ENCODE data around the gene DYNLRB2.

DYNLRB2 gene

GRCh38 chr16:80552277-80552676 is 11.5 kb downstream of the DYNLRB2 start:
- DNase-seq (ENCODE audit: low spot score): no peak

- no peak for DNase-seq (ENCODE audit: low spot score)
Observed at GRCh38 chr16:80554033-80554432, 13.2 kb downstream of the DYNLRB2 start.

GRCh38 chr16:80556481-80556880 is 15.7 kb downstream of the DYNLRB2 start:
- no peak for DNase-seq (ENCODE audit: low spot score)

- DNase-seq (ENCODE audit: low spot score): no peak
Observed at GRCh38 chr16:80557037-80557436, 16.2 kb downstream of the DYNLRB2 start.

- DNase-seq (ENCODE audit: low spot score): no peak
Observed at GRCh38 chr16:80559369-80559768, 18.6 kb downstream of the DYNLRB2 start.

GRCh38 chr16:80563066-80563465 is 22.3 kb downstream of the DYNLRB2 start:
- no peak for DNase-seq (ENCODE audit: low spot score)

GRCh38 chr16:80564394-80564793 is 23.6 kb downstream of the DYNLRB2 start:
- DNase-seq (ENCODE audit: low spot score): no peak

- DNase-seq (ENCODE audit: low spot score): no peak
Observed at GRCh38 chr16:80569440-80570105, 28.8 kb downstream of the DYNLRB2 start.

GRCh38 chr16:80570106-80570478 is 29.3 kb downstream of the DYNLRB2 start:
- no peak for DNase-seq (ENCODE audit: low spot score)

- DNase-seq (ENCODE audit: low spot score): no peak
Observed at GRCh38 chr16:80573700-80574120, 32.9 kb downstream of the DYNLRB2 start.

GRCh38 chr16:80576343-80576912 is 35.6 kb downstream of the DYNLRB2 start:
- no peak for DNase-seq (ENCODE audit: low spot score)

GRCh38 chr16:80577485-80578280 is 36.9 kb downstream of the DYNLRB2 start:
- DNase-seq (ENCODE audit: low spot score): no peak

- DNase-seq (ENCODE audit: low spot score): no peak
Observed at GRCh38 chr16:80580109-80580832, 39.5 kb downstream of the DYNLRB2 start.

- no peak for DNase-seq (ENCODE audit: low spot score)
Observed at GRCh38 chr16:80583466-80583865, 42.7 kb downstream of the DYNLRB2 start.

- no peak for DNase-seq (ENCODE audit: low spot score)
Observed at GRCh38 chr16:80585764-80586163, 45.0 kb downstream of the DYNLRB2 start.

GRCh38 chr16:80586476-80586875 is 45.7 kb downstream of the DYNLRB2 start:
- no peak for DNase-seq (ENCODE audit: low spot score)

- DNase-seq (ENCODE audit: low spot score): no peak
Observed at GRCh38 chr16:80587071-80587470, 46.3 kb downstream of the DYNLRB2 start.

GRCh38 chr16:80591071-80591915 is 50.5 kb downstream of the DYNLRB2 start:
- no peak for DNase-seq (ENCODE audit: low spot score)

GRCh38 chr16:80592273-80592672 is 51.5 kb downstream of the DYNLRB2 start:
- DNase-seq (ENCODE audit: low spot score): no peak

GRCh38 chr16:80594756-80595155 is 54.0 kb downstream of the DYNLRB2 start:
- DNase-seq (ENCODE audit: low spot score): no peak

GRCh38 chr16:80596507-80597207 is 55.9 kb downstream of the DYNLRB2 start:
- no peak for DNase-seq (ENCODE audit: low spot score)
